Uterus (tissue), 2 donors: ENCODE results near the gene SORL1.

Experiments
- POLR2A ChIP-seq, 2 donors: fragments of 450-650 bp; IDR thresholded peaks; one replicate each; pipeline ENCODE4 v1.6.1; 2016; ENCODE audit warnings: antibody characterized with exemption in 2 of 2, mild to moderate bottlenecking in 1 of 2, moderate library complexity in 1 of 2
- TF ChIP-seq, protein P1 (sequence below), 4 experiments: fragments of 200-600 bp in 2 of 4; fragments of 450-650 bp in 2 of 4; sonication (generic) in 2 of 4; IDR thresholded peaks; one replicate each; pipeline ENCODE4 v1.5.1; 2016 to 2019; ENCODE audit warnings: antibody characterized with exemption in 4 of 4, mild to moderate bottlenecking in 2 of 4, moderate library complexity in 1 of 4

DNA sequence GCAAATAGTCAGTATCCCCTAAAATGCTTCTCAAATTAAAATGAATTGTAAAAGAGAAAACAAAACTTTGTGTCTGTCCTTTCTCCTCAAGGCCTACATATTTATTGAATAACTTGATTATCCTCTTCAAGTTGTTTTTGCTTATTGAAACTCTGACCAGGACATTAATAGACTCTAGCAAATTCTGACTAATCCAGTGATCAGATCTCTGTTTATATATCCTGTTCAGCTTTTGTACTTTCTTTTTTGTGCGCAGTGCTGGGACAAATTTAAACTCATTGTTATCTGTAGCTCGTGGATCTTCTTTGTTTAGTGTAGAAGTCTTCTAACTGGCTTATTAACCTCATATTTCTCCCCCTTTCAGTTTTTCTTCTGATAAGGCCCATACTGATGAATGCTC is 140.6 kb downstream of the SORL1 start:
- TF ChIP-seq, protein P1, sequence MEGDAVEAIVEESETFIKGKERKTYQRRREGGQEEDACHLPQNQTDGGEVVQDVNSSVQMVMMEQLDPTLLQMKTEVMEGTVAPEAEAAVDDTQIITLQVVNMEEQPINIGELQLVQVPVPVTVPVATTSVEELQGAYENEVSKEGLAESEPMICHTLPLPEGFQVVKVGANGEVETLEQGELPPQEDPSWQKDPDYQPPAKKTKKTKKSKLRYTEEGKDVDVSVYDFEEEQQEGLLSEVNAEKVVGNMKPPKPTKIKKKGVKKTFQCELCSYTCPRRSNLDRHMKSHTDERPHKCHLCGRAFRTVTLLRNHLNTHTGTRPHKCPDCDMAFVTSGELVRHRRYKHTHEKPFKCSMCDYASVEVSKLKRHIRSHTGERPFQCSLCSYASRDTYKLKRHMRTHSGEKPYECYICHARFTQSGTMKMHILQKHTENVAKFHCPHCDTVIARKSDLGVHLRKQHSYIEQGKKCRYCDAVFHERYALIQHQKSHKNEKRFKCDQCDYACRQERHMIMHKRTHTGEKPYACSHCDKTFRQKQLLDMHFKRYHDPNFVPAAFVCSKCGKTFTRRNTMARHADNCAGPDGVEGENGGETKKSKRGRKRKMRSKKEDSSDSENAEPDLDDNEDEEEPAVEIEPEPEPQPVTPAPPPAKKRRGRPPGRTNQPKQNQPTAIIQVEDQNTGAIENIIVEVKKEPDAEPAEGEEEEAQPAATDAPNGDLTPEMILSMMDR (IDR thresholded peaks at IDR 0.05): no peak
- no peak for TF ChIP-seq POLR2A (IDR thresholded peaks at IDR 0.05)
